Skin of body (tissue), 2 donors: ENCODE data around the gene PLGLB2. TPM values are rescaled to one million over a fixed set of nuclear protein-coding genes. Genes with fewer than 3 reads are reported as not detected.
"Not testable (repeated sequence)": the region's sequence is repeated elsewhere in the genome, so short reads cannot be mapped to it uniquely, and the experiment has no call there.

ENCODE experiments used
- DNase-seq: peaks from one replicate; lab custom pipeline; 2025; lab: John Stamatoyannopoulos, UW
- total RNA-seq: library from RNA; depleted of rRNA; stranded (reverse); fragments of >200 nt; gene quantifications from one replicate; pipeline ENCODE4 v1.2.3, GENCODE V29; 2014

PLGLB2 gene
- 2.2 TPM for total RNA-seq

DNA sequence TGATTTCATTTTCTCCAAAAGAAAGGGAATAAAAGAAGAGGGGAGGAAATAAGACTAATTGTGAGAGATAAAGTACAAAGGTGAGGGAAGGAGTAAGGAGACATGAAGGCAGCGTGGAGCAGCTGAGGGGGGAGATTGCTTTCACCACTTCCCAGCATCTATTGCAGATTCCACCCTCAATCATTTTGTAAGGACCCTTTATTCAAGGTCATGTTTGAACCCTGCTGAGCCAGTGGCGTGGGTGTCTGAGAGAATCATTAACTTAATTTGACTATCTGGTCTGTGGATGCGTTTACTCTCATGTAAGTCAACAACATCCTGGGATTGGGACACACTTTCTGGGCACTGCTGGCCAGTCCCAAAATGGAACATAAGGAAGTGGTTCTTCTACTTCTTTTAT is at the start of gene PLGLB2:
TSS of gene PLGLB2 (plus strand) at position 297 of the 400 bp plus-strand sequence. CDS start at position 364, 67 bp downstream.
- DNase-seq, result not testable (repeated sequence)

DNA sequence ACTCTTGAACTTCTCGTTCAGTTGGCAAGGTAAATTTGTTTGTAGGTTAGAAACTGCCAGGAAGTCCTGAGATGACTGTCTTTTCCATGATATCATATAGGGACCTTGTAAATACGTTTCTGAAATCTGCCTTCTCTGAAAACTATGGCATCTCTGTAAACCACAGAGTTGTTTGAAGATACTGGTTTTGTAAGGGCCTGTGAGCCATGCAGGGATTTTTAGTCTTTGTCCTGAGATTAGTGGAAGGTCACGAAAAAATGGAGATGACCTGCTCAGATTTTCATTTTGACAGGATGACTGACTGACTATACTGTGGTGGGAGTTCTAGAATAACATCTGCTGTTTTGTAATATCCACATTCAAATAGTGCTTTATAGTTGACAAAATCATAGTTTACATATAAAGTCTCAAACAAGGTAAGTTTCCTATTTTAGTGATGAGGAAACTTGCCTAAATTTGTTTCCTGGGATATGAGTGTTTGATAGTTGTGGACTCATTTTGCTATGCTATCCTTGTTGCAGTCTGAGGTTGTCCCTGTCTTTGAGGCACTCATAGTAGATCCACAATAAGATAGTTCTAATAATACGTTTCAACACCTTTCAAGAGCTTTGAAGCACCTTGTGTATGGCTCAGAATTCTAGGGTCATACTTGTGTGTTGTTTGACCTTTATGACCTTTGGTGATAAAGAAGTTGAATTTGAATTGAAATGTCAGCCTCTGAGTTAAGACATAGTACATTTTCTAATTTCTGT is 43.1 kb upstream of the PLGLB2 start:
- not testable (repeated sequence) for DNase-seq

DNA sequence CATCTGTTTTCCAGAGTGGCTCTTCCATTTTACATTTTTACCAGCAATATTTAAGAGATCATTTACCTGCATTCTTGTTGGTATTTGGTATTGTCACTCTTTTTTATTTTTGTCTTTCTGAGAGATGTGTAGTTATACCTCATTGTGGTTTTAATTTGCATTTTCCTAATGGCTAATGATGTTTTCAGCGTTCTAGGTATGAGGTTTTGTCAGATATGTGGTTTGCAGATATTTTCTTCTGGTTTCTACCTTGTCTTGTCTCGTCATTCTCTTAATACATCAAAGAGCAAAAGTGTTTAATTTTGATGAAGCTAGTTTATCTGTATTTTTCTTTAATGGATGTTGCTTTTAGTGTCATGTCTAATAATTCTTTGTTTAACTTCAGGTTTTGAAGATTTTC is 39.5 kb upstream of the PLGLB2 start:
- DNase-seq, result not testable (repeated sequence)

DNA sequence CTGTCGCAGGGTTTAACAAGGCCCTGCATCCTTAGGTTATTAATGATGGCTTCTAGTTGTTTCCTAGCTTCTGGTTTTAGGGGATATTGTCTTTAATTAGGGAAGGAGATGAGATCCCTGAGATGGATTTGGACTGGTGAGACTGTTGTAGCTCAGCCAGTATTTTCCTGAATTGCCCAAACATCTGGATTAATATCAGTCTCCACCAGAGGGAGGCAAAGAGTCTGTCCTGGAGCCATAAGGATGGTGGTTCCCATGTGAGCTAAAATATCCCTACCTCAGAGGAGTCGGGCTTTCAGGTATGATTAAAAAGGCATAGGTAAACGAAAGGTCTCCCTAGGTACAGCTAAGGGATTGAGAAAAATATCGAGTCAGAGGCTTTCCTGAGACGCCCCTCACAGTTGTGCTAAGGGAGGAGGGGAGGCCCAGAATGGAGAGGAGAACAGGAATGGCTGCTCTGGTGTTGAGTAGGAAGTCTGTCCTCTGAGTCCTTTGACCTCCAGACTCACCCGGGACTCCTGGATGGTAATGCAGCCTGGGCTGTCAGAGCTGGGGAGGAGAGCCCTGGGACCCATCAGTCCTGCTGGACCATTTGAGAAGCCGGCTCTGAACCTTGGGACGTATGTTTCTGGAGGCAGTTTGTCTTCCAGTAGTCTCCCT is 19.8 kb upstream of the PLGLB2 start:
- DNase-seq, result not testable (repeated sequence)

DNA sequence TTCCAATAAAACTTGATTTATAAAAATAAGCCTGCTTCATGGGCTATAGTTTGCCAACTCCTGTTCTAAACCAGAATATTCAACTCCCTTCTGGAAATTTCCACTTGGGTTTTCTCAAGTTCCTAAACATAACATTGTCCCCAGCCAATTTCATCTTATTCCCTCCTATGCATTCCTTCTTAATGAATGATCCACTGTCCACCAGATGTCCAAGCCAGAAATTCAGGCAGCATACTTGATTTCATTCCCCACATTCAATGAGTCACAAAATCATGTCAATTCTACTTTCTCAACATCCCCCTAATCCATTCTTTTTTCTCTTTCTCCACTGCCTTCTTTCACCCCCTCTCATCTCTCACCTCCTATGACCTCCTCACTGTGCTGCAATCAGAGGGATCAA is 7.0 kb upstream of the PLGLB2 start:
- DNase-seq, result not testable (repeated sequence)

DNA sequence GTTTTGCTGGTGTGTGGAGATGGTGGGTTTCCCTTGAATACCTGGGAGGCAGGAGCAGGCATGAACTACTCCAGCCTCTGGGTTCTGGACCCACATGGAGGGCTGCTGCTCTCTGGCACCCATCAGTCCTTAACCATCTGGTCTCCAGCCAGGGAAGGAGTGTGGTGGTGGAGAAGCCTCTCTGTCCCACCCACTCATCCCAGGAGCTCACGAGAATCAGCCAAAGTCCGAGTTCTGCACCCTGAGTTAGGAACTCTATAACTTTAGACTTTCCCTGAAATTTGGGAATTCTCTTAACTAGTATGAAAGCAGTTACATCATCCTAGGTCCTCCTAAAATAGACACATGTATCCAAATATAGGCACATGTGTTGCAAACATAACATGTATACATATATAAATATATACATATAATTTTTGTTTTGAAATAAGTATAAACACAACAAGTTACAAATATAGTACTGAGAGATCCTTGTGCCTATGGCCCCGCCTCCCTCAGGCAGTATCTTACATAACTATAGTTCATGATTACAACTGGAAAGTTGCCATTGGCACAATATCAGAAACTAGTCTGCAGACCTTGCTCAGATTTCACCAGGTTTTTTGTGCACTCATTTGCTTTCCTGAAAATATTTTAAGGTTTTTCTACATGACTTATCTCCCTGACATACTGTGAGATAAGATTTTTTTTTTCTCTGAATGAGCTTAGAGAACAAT is 5.3 kb upstream of the PLGLB2 start:
- not testable (repeated sequence) for DNase-seq

DNA sequence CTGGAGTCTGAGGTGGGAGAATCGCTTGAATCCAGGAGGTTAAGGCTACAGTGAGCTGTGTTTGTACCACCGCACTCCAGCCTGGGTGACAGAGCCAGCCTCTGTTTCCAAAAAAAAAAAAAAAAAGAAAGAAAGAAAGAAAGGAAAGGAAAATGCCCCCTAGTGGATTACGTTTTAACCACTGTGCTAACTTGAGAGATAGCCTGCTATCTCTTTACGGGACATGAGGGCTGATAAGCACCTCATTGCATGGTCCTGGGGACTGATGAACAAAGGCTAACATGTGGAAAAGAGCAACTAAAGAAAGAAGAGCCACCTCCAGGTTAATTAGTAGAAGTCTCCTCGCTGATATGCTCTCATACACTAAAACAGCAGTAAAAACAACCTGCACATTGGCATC is 4.2 kb upstream of the PLGLB2 start:
- not testable (repeated sequence) for DNase-seq

DNA sequence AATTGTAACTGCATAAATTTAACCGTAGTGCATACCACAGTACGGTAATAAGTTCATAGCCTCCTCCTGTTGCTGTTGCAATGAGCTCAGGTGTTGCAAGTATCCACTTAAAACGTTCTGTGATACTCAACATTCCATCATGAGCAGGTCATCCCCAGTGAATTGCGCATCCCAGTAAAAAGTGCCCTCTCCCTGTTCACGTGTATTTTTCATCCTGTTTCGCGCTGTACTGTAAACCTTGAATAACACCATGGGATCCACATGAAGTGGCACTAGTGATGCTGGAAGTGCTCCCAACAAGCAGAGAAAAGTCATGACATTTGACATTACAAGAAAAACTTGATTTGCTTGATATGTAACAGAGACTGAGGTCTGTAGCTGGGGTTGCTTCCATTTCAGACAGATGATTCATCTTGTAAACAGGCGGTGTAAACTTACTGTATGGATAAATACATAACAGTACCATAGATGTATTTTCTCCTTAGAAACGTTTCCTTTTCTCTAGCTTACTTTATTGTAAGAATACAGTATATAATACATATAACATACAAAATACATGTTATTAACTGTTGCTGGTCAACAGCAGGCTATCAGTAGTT is 2.4 kb upstream of the PLGLB2 start:
- DNase-seq, result not testable (repeated sequence)

DNA sequence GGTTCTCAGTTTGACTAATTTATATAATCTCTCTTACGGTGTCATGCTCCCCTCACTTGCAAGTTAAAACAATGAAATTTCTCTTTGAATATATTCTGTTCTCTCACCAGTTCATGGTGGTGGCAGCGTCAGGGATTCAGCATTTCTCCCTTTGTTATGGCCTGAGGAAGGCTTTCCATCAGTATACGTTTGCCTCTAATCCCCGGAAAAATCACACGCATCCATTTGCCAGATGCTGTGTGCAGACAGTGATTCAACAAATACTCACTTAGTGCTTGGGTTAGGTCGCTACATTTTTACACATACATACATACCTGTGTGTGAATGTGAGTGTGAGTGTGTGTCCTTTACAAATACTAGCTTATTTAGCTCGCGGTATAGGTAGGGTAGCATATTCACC is 637 bp downstream of the PLGLB2 start:
- not testable (repeated sequence) for DNase-seq

DNA sequence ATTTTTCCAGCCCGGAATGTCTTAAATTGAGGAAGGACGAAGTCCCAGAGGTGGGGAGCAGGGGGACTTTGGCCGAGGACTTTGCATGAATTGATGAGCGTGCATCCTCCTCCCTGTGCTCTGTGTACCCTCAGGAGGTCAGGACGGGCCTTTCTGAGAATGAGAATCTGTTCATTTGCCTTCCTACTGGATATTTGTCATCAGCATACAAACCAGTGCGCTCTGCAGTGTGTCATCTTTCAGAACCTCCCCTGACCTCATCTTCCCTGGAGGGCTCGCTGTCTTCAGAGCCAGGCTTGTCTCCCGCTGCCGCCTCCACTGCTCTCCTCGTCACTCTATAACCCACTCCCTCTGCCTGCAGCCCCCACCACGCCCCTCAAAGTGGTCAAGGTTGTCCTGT is 2.7 kb downstream of the PLGLB2 start:
- DNase-seq, result not testable (repeated sequence)

DNA sequence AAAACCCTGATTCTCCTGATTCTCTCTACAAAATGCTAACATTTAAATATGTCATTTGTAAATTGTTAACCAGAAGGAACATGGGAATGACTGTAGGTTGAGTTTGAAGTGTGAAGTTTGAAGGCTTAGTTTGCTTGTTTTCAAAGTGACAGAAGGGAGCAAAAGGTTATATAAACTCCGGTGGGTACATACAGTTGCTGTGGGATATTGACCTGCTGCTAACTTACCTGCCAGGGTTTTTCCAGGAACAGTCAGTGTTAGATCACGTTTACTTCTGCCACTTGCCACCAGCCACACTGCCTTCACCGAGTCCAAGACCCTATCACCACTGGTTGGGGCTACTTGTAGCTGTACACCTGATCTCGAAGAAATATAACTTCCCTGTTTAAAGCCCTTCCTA is 6.9 kb downstream of the PLGLB2 start:
- DNase-seq, result not testable (repeated sequence)

Other genes starting within 250 kb of the PLGLB2 start
- 6.9 TPM for gene RGPD2, start 77.7 kb downstream of the PLGLB2 start, total RNA-seq